VCaP (cell line): ENCODE measurements around the gene COA5.

Experiments used
- H3K27ac ChIP-seq: fragments of 450-650 bp; 2 replicates; pipeline ENCODE4 v1.5.1; 2017
- TF ChIP-seq, protein P1 (sequence below): fragments of 450-650 bp; conservative IDR thresholded peaks from 2 replicates; pipeline ENCODE4 v1.5.1; 2017; ENCODE audit warnings: mild to moderate bottlenecking, moderate library complexity

COA5 gene, protein sequence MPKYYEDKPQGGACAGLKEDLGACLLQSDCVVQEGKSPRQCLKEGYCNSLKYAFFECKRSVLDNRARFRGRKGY

DNA sequence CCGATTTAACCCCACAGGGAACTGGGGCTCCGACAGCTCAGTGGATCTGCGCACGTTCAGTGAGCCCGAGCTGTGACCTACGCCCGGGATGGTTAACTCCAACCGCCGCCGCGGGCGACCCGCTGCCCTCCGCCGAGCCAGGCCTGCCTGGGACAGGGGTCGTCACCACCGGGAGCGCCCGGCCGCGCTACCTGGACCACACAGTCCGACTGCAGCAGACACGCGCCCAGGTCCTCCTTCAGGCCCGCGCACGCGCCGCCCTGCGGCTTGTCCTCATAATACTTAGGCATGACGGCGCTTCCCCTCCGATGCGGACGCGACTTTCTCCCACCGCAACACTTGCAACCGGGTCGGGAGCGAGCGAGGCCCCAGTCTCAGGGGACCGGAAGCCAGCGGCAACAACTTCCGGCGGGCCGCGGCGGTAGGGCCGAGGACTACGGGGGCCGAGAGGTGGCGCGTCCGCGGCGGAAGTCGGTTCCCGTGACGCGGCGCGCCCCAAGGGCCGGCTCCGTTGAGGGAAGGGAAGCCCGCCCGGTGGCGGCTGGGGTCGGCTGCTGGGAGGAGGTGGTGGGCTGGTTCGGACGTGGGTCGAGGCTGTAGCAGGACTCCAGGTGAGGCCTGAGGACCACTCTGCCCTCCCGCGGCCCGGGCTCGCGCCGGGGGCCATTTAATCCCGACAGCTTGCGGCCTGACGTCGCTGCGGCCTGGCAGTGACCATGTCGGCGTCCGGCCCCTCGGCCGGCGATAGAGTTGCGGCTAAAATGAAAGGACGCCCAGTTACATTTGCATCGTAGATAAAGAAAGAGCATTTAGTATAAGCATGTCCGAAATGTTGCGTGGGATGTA lies at the start of gene COA5, which contains the start of gene UNC50:
Gene COA5, minus strand, starts transcription at position 397 of the 846 bp plus-strand sequence. Its CDS starts 107 bp downstream, at position 290.
Gene UNC50, plus strand, starts transcription at position 474 of the 846 bp plus-strand sequence. CDS start 1,171 bp downstream, outside the sequence.
- H3K27ac ChIP-seq = peak within 1 kb of the TSS; percentile 91
- TF ChIP-seq, protein P1, sequence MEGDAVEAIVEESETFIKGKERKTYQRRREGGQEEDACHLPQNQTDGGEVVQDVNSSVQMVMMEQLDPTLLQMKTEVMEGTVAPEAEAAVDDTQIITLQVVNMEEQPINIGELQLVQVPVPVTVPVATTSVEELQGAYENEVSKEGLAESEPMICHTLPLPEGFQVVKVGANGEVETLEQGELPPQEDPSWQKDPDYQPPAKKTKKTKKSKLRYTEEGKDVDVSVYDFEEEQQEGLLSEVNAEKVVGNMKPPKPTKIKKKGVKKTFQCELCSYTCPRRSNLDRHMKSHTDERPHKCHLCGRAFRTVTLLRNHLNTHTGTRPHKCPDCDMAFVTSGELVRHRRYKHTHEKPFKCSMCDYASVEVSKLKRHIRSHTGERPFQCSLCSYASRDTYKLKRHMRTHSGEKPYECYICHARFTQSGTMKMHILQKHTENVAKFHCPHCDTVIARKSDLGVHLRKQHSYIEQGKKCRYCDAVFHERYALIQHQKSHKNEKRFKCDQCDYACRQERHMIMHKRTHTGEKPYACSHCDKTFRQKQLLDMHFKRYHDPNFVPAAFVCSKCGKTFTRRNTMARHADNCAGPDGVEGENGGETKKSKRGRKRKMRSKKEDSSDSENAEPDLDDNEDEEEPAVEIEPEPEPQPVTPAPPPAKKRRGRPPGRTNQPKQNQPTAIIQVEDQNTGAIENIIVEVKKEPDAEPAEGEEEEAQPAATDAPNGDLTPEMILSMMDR = no peak

DNA sequence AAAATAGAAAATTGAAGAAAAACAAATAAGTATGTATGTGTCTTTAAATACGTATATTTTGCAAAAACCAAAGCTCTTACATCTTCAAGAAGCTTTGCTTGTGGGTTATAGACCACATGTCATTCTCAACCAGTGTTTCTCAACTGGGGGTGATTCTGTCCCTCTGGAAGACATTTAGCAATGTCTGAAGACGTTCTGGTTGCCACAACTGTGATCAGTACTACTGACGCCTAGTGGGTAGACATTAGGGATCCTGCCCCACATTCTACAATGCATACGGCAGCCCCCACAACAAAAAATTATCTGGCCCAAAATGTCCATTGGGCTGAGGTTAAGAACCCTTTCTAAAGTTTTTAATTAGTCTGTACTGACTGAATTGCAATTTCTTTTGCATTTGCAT lies 48.5 kb upstream of the COA5 start:
- H3K27ac ChIP-seq = no peak overlapping the region
- TF ChIP-seq, protein P1 = no peak

DNA sequence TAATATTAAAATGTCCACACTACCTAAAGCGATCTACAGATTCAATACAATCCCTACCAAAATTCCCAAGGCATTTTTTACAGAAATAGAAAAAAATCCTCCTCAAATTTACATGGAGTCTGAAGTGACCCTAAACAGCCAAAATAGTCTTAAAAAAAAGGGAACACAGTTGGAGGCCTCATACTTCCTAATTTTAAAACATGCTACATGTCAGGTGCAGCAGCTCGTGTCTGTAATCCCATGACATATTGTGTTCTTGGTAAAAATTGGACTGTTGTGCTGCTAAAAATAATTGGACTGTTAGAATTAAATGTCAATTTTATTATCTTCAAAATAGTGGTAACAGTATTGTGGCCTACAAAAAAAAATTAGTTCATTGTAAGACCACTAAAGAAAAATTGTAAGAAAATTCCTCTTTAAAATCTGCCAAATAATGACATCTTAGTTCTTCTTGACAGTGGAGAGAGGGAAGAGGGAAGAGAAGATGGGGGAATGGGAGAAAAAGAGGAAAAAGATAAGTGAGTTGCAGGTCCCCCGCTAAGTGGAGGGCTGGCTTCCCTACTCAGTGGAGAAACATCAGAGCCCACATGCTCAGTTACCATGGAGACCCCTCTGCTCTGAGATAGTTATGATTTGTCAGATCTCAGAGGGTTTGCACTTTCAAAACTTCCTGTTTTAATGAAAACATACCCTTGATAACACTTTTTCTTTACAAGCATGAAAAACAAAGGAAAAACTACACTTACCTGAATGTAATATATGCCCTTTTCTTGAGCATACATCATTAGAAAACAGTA lies 46.6 kb upstream of the COA5 start:
- TF ChIP-seq, protein P1 = no peak
- H3K27ac ChIP-seq = no peak overlapping the region

DNA sequence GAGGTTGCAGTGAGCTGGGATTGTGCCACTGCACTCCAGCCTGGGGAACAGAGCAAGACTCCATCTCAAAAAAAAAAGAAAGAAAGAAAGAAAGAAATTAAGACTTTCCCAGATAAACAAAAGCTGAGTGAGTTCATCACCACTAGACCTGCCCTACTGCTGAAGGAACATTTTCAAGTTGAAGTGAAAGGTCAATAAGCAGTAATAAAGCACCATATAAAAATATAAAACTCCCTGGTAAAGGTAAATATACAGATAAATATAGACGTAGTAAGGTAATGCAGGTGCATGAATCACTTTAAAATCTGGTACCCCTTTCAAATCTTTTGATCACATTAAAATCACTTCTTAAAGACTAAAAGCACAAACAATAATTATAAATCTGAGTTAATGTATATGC lies 42.7 kb upstream of the COA5 start:
- no peak overlapping the region for H3K27ac ChIP-seq
- TF ChIP-seq, protein P1 = no peak

DNA sequence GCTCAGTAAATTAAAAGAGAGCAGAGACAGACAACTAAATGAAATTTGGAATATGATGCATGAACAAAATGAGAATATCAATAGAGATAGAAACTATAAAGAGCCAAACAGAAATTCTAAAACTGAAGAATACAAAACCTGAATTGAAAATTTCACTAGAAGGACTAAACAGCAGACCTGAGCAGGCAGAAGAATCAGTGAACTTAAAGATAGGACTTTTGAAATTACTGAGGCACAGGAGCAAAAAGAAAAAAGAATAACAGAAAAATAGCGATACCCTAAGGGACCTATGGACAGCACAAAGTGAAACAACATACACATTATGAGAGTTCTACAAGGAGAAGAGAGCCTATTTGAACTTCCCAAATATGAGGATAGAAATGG lies 41.7 kb upstream of the COA5 start:
- TF ChIP-seq, protein P1 = no peak
- H3K27ac ChIP-seq = no peak overlapping the region

DNA sequence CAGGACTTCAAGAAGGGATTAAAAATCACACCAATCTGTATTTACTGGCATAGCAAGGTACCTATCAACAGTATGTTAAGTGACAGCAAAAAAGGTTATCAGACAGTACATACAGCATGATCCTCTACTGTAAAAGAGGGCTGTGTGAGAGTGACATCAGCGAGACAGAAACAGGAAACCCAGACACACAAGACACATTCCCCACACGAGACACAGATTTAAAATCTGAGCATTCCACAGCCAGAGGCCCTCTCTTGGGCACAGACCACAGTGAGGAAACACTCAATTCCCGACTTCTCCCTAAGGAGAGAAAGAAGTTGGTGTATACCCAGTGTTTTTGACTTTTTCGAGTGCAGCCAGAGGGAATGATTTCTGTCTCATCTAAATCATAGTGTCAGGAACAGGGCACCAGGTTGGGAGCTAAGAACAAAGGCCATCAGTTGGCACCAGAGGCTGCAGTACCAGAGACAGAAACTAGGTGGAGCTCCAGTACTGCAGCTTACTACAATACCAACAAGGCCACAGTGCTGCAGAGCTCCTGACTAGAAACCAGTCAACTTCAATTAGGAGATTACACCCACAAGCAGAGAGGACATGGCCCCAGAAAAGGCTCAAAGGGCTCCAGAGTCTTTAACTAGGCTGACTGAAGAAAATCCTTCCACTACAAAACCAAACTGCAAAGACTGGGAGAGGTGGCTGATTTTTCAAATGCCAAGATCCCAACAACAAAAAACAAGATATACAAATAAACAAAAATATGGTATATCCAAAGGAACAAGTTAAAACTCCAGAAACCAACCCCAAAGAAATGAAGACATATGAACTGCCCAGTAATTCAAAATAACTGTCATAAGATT lies 41.1 kb upstream of the COA5 start:
- TF ChIP-seq, protein P1 = peak; percentile 98
- no peak overlapping the region for H3K27ac ChIP-seq
